ENCODE results near the gene PRMT3. TPM values are rescaled to one million over a fixed set of nuclear protein-coding genes. Genes with fewer than 3 reads are reported as not detected.
A peak's percentile ranks its signal among the peaks of the same experiment; 100 is the strongest.

The PRMT3 gene
- total RNA-seq, 1 experiment from 2014 or later = 31.4 TPM

DNA sequence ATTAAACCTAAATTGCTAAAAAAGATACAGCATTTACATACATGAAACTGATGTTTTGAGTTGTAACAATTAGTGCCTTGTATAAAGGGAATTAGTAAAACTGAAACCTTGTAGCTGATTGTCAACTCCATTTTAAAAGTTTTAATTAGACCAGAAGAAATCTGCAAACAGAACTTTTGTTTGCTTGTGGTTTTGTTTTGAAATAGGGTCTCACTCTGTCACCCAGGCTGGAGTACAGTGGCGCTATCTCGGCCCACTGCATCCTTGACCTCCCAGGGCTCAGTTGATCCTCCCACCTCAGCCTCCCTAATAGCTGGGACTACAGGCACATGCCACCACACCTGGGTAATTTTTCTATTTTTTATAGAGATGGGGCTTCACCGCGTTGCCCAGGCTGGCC lies 125.4 kb downstream of the PRMT3 start:
- peaks cover 9% of the 10 kb centered on the region for H3K4me1 Mint-ChIP-seq
- DNase-seq (ENCODE audit: low spot score) (no peak), ATAC-seq (no peak)
- no peak for TF ChIP-seq ELF4 (CRISPR knock-in tag; IDR thresholded peaks at IDR 0.05; ENCODE audit: low read depth)
- no peak for TF ChIP-seq NFYB (CRISPR knock-in tag; conservative IDR thresholded peaks at IDR 0.05; ENCODE audit: low read depth)
- no peak for TF ChIP-seq ZNF138 (CRISPR knock-in tag; conservative IDR thresholded peaks at IDR 0.05)
- TF ChIP-seq CREM (CRISPR knock-in tag; IDR thresholded peaks at IDR 0.05) = no peak
- no peak for TF ChIP-seq RORB (CRISPR knock-in tag; IDR thresholded peaks at IDR 0.05)
- no peak for TF ChIP-seq JUN (CRISPR knock-in tag; IDR thresholded peaks at IDR 0.05)
- no peak for TF ChIP-seq ETV6 (CRISPR knock-in tag; IDR thresholded peaks at IDR 0.05)
- TF ChIP-seq, protein P1, sequence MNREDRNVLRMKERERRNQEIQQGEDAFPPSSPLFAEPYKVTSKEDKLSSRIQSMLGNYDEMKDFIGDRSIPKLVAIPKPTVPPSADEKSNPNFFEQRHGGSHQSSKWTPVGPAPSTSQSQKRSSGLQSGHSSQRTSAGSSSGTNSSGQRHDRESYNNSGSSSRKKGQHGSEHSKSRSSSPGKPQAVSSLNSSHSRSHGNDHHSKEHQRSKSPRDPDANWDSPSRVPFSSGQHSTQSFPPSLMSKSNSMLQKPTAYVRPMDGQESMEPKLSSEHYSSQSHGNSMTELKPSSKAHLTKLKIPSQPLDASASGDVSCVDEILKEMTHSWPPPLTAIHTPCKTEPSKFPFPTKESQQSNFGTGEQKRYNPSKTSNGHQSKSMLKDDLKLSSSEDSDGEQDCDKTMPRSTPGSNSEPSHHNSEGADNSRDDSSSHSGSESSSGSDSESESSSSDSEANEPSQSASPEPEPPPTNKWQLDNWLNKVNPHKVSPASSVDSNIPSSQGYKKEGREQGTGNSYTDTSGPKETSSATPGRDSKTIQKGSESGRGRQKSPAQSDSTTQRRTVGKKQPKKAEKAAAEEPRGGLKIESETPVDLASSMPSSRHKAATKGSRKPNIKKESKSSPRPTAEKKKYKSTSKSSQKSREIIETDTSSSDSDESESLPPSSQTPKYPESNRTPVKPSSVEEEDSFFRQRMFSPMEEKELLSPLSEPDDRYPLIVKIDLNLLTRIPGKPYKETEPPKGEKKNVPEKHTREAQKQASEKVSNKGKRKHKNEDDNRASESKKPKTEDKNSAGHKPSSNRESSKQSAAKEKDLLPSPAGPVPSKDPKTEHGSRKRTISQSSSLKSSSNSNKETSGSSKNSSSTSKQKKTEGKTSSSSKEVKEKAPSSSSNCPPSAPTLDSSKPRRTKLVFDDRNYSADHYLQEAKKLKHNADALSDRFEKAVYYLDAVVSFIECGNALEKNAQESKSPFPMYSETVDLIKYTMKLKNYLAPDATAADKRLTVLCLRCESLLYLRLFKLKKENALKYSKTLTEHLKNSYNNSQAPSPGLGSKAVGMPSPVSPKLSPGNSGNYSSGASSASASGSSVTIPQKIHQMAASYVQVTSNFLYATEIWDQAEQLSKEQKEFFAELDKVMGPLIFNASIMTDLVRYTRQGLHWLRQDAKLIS (CRISPR knock-in tag; IDR thresholded peaks at IDR 0.05; ENCODE audit: borderline replicate concordance) = no peak
- no peak for TF ChIP-seq ZNF416 (CRISPR knock-in tag; IDR thresholded peaks at IDR 0.05)
- ChIA-PET CTCF (interaction anchor here (1.4 kb wide), 1 partner anchor 8 kb away, joined by 3 read pairs; no protein-coding TSS in a partner anchor), POLR2A (no interaction called here)
- no peaks in the 10 kb centered on the region for H3K9me3 Mint-ChIP-seq
- H3K36me3 Mint-ChIP-seq = peaks cover 3% of the 10 kb centered on the region; the same call in 1 of the 2 replicates
- no peaks in the 10 kb centered on the region for H3K27me3 Mint-ChIP-seq (ENCODE audit: low read depth)
- H3K4me3 Mint-ChIP-seq = no peak overlapping the region
- H3K27ac Mint-ChIP-seq = no peak overlapping the region

DNA sequence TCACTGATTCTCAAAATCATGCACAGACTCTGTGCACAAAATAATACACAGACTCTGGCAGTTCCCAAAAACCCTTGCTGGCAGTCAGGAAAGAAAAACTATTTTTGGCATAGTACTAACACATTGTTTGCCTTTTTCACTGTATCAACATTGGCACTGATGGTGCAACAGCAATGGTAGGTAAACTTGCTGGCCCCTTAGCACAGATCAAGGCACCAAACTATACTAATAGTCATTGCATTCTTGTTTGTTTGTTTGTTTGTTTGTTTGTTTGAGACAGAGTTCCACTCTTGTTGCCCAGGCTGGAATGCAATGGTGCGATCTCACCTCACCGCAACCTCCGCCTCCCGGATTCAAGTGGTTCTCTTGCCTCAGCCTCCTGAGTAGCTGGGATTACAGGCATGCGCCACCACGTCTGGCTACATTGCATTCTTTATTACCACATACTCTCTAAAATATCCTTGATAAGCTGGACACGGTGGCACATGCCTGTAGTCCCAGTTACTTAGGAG lies 130.9 kb downstream of the PRMT3 start:
- H3K36me3 Mint-ChIP-seq = no peaks in the 10 kb centered on the region
- no peaks in the 10 kb centered on the region for H3K9me3 Mint-ChIP-seq
- ATAC-seq = no peak
- H3K27ac Mint-ChIP-seq = no peak overlapping the region
- peaks cover 31% of the 10 kb centered on the region for H3K4me1 Mint-ChIP-seq
- CTCF ChIA-PET = no interaction called here
- no peak for DNase-seq (ENCODE audit: low spot score)
- TF ChIP-seq, protein P2, sequence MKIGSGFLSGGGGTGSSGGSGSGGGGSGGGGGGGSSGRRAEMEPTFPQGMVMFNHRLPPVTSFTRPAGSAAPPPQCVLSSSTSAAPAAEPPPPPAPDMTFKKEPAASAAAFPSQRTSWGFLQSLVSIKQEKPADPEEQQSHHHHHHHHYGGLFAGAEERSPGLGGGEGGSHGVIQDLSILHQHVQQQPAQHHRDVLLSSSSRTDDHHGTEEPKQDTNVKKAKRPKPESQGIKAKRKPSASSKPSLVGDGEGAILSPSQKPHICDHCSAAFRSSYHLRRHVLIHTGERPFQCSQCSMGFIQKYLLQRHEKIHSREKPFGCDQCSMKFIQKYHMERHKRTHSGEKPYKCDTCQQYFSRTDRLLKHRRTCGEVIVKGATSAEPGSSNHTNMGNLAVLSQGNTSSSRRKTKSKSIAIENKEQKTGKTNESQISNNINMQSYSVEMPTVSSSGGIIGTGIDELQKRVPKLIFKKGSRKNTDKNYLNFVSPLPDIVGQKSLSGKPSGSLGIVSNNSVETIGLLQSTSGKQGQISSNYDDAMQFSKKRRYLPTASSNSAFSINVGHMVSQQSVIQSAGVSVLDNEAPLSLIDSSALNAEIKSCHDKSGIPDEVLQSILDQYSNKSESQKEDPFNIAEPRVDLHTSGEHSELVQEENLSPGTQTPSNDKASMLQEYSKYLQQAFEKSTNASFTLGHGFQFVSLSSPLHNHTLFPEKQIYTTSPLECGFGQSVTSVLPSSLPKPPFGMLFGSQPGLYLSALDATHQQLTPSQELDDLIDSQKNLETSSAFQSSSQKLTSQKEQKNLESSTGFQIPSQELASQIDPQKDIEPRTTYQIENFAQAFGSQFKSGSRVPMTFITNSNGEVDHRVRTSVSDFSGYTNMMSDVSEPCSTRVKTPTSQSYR (CRISPR knock-in tag; IDR thresholded peaks at IDR 0.05) = no peak
- TF ChIP-seq GABPB1 (CRISPR knock-in tag; IDR thresholded peaks at IDR 0.05) = peak; percentile 78
- POLR2A ChIA-PET = no interaction called here
- H3K27me3 Mint-ChIP-seq (ENCODE audit: low read depth) = peaks cover 6% of the 10 kb centered on the region; the same call in 1 of the 2 replicates
- no peak overlapping the region for H3K4me3 Mint-ChIP-seq

DNA sequence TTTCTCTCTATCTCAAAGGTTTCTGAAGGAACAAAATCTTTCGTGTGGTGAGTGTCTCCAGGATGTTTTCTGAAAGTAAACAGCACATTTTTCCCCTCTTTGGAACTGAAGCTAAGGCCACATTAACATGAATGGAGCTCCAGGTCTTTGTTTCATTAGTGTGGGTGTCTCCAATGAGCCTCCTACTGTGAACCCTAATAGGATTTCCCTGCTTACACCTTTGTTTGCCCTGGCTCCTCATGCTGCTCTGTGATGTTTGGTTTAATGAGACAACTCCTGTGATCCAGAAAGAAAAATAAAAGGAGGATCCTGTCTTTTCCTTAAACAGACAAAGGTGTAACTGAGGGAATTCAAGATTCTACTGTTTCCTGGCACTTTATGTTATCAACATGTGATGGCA lies 135.0 kb downstream of the PRMT3 start:
- DNase-seq (ENCODE audit: low spot score) = no peak
- peak; percentile 92 for ATAC-seq
- Mint-ChIP-seq H3K4me1 (peaks cover 26% of the 10 kb centered on the region), H3K9me3 (no peaks in the 10 kb centered on the region), H3K27ac (peak overlapping the region; percentile 17), H3K36me3 (no peaks in the 10 kb centered on the region), H3K27me3 (ENCODE audit: low read depth) (peaks cover 17% of the 10 kb centered on the region), H3K4me3 (no peak overlapping the region)
- CTCF ChIA-PET = no interaction called here
- POLR2A ChIA-PET = interaction anchor here (0.5 kb wide), 1 partner anchor 60 kb away, joined by 3 read pairs; no protein-coding TSS in a partner anchor
- TF ChIP-seq, protein P1 (CRISPR knock-in tag; IDR thresholded peaks at IDR 0.05; ENCODE audit: borderline replicate concordance) = no peak
- TF ChIP-seq ZNF423 (CRISPR knock-in tag; IDR thresholded peaks at IDR 0.05) = peak; percentile 52; the same call in 1 of the 2 replicates
- 0 out of 2 replicates have a peak, but pooled peaks have one; percentile 30 for TF ChIP-seq TEAD1 (CRISPR knock-in tag; IDR thresholded peaks at IDR 0.05)
- no peak for TF ChIP-seq FOXK1 (CRISPR knock-in tag; IDR thresholded peaks at IDR 0.05)
- TF ChIP-seq, protein P3, sequence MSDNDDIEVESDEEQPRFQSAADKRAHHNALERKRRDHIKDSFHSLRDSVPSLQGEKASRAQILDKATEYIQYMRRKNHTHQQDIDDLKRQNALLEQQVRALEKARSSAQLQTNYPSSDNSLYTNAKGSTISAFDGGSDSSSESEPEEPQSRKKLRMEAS (CRISPR knock-in tag; IDR thresholded peaks at IDR 0.05) = no peak

Measured in WTC11 (cell line).